ENCODE data around the gene UNC45A. TPM values are rescaled to one million over a fixed set of nuclear protein-coding genes. Genes with fewer than 3 reads are reported as not detected.
A peak's percentile ranks its signal among the peaks of the same experiment; 100 is the strongest.

Gene UNC45A
- total RNA-seq, 1 experiment from 2014 or later: 34.6 TPM

GRCh38 chr15:90959894-90960293 is 24.8 kb downstream of the UNC45A start:
- DNase-seq (ENCODE audit: low spot score): no peak

GRCh38 chr15:90960298-90961091 is 25.4 kb downstream of the UNC45A start:
- DNase-seq (ENCODE audit: low spot score): no peak

GRCh38 chr15:90962021-90962420 is 26.9 kb downstream of the UNC45A start:
- no peak for DNase-seq (ENCODE audit: low spot score)

- DNase-seq (ENCODE audit: low spot score): no peak
Measured at GRCh38 chr15:90966262-90966661, 31.2 kb downstream of the UNC45A start.

- no peak for DNase-seq (ENCODE audit: low spot score)
Measured at GRCh38 chr15:90967206-90967605, 32.1 kb downstream of the UNC45A start.

GRCh38 chr15:90968434-90968833 is 33.3 kb downstream of the UNC45A start:
- no peak for DNase-seq (ENCODE audit: low spot score)

GRCh38 chr15:90970274-90970673 is 35.2 kb downstream of the UNC45A start:
- no peak for DNase-seq (ENCODE audit: low spot score)

- DNase-seq (ENCODE audit: low spot score): no peak
Measured at GRCh38 chr15:90972133-90972532, 37.0 kb downstream of the UNC45A start.

GRCh38 chr15:90974216-90974615 is 39.1 kb downstream of the UNC45A start:
- DNase-seq (ENCODE audit: low spot score): no peak

GRCh38 chr15:90979582-90979981 is 44.5 kb downstream of the UNC45A start:
- no peak for DNase-seq (ENCODE audit: low spot score)

GRCh38 chr15:90981681-90982080 is 46.6 kb downstream of the UNC45A start:
- no peak for DNase-seq (ENCODE audit: low spot score)

GRCh38 chr15:90982135-90982534 is 47.0 kb downstream of the UNC45A start:
- DNase-seq (ENCODE audit: low spot score): no peak

- DNase-seq (ENCODE audit: low spot score): no peak
Measured at GRCh38 chr15:90986790-90987507, 51.9 kb downstream of the UNC45A start.

- no peak for DNase-seq (ENCODE audit: low spot score)
Measured at GRCh38 chr15:90987561-90988141, 52.6 kb downstream of the UNC45A start.

- no peak for DNase-seq (ENCODE audit: low spot score)
Measured at GRCh38 chr15:90988296-90988695, 53.2 kb downstream of the UNC45A start.

- no peak for DNase-seq (ENCODE audit: low spot score)
Measured at GRCh38 chr15:90989040-90989768, 54.1 kb downstream of the UNC45A start.

- no peak for DNase-seq (ENCODE audit: low spot score)
Measured at GRCh38 chr15:90990446-90990845, 55.4 kb downstream of the UNC45A start.

GRCh38 chr15:90991587-90992285 is 56.7 kb downstream of the UNC45A start:
- DNase-seq (ENCODE audit: low spot score): no peak

GRCh38 chr15:90994059-90994416 is 59.0 kb downstream of the UNC45A start:
- no peak for DNase-seq (ENCODE audit: low spot score)

- DNase-seq (ENCODE audit: low spot score): peak; percentile 96
Measured at GRCh38 chr15:90994417-90995311, 59.6 kb downstream of the UNC45A start, which contains the start of gene PRC1. TSS of gene PRC1 (minus strand) at chr15:90994535. CDS start at chr15:90994417, 118 bp downstream.
